Fibroblast of pulmonary artery (primary cell): ENCODE measurements around the gene GP2.

ENCODE experiments used
- DNase-seq: peaks from one replicate; pipeline ENCODE4 v3.0.0-alpha.2; 2010; ENCODE audit warnings: low read depth
- H3K4me3 ChIP-seq: replicated peaks from 2 replicates; pipeline ENCODE4 v1.5.1; 2011; ENCODE audit warnings: low read depth, mild to moderate bottlenecking, control low read depth, low read length, moderate library complexity
- CTCF ChIP-seq: IDR thresholded peaks from 2 replicates; pipeline ENCODE4 v1.5.1; 2011; ENCODE audit warnings: mild to moderate bottlenecking, control low read depth, low read length, inconsistent platforms; ENCODE audit errors: missing control alignments

The GP2 gene

GRCh38 chr16:20308266-20308665, 19.0 kb downstream of the GP2 start:
- DNase-seq = no peak
- no peak overlapping the region for H3K4me3 ChIP-seq
- no peak for TF ChIP-seq CTCF

GRCh38 chr16:20307791-20308190, 19.5 kb downstream of the GP2 start:
- H3K4me3 ChIP-seq = no peak overlapping the region
- TF ChIP-seq CTCF = no peak
- DNase-seq = no peak

DNA sequence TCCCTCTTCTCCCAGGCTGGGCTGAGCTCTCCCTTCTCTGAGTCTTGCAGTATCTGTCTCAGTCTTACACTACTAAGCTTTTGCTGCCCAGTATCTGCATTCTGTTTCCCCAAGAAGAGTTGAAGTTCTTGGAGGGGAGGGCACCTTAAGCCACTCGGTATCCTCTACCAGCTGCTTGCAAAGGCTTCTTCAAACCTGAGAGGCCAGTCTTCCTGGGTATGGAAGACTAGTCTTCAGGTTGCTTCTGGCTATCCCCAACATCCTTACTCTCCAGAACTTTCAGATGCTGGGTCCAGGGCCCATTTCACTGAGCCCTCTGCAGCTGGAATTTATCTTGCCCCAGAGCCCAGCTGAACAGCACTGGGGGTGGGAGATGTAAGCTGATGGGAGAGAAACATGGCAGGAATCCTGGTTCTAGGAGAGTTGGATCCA, 20.1 kb downstream of the GP2 start:
- no peak for TF ChIP-seq CTCF
- no peak for DNase-seq
- H3K4me3 ChIP-seq = no peak overlapping the region

DNA sequence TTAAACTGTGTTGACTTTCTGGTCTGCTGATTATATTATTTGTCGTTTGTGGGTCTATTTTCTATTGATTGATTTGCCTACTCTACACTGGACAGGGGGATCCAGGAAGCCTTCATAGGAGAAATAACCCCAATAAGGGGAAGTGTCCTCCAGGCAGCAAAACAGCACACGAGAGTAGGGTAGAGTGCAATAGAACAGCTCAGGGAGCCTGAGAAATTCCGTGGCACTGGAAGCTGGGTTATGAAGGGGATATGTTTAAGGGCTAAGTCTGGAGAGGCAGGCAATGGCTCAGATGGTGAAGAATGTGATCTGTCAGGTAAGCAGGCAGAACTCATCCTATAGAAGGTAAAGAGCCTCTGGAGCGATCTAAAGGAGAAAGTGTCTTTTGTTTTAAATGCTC, 20.9 kb downstream of the GP2 start:
- no peak overlapping the region for H3K4me3 ChIP-seq

DNA sequence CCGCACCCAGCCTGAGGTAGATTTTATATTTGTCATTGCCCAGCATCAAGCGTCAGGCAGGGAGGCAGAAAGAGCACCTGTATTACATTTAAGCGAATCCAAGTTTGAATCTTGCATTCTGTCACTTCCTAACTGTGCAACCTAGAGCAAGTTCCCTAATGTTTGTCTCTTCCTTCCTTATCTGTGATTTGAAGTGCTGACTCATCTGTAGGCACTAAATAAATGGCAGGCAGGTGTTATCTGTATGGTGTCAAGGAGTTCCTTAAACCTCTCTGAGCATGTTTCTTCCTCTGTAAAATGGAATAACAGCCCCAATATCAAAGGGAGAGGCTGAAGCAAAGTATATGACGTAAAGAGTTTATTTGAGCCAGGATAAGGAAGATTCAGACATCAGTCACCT, 24.3 kb downstream of the GP2 start:
- no peak for DNase-seq
- no peak overlapping the region for H3K4me3 ChIP-seq
- TF ChIP-seq CTCF = no peak

More for the DNA sequence above, 20.9 kb downstream of the GP2 start:
- TF ChIP-seq CTCF = no peak
- no peak for DNase-seq

GRCh38 chr16:20302389-20302788, 24.9 kb downstream of the GP2 start:
- H3K4me3 ChIP-seq = no peak overlapping the region
- no peak for DNase-seq
- TF ChIP-seq CTCF = no peak

DNA sequence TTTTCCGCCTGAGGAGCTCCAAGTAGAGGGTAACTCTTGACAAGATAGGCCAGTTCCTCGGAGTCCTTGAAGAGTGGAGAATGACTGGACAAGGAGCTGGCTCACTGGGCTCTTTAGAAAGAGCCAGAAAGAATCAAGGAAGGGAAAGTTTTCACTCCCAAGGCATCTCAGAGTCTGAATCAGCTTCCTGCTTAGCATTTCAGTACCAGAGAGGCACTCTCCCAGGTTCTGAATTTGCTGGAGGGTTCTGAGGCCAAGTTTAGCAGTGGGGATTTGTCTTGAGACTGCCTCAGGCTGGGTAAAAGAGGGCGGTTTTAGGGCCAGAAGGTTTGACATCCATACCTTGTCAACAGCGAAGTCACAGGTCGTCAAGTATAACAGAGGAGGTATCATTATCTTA, 25.5 kb downstream of the GP2 start:
- TF ChIP-seq CTCF = no peak
- H3K4me3 ChIP-seq = no peak overlapping the region
- DNase-seq = no peak
